Loucy (cell line): ENCODE measurements around the gene TRPM8.

Experiments
- H2AFZ ChIP-seq: fragments of 200-600 bp; sonication (generic); 2 replicates; pipeline ENCODE4 v1.6.0; 2016; ENCODE audit warnings: antibody characterized with exemption, mild to moderate bottlenecking, low read length, moderate library complexity
- H3F3A ChIP-seq: fragments of 200-600 bp; 2 replicates; pipeline ENCODE4 v1.6.0; 2016; ENCODE audit warnings: antibody characterized with exemption, low read depth, mild to moderate bottlenecking
- H3K27me3 ChIP-seq: fragments of 200-600 bp; sonication (generic); 2 replicates; pipeline ENCODE4 v1.6.1; 2014; ENCODE audit warnings: low read length, mild to moderate bottlenecking; ENCODE audit not compliant: insufficient read depth, poor library complexity, severe bottlenecking
- H3K36me3 ChIP-seq: fragments of 200-600 bp; sonication (generic); 2 replicates; pipeline ENCODE4 v1.6.1; 2016; ENCODE audit warnings: low read length; ENCODE audit not compliant: insufficient read depth
- H3K4me1 ChIP-seq: fragments of 200-600 bp; sonication (generic); 2 replicates; pipeline ENCODE4 v1.5.1; 2014; ENCODE audit warnings: low read length, mild to moderate bottlenecking; ENCODE audit not compliant: insufficient read depth, poor library complexity, severe bottlenecking
- H3K4me2 ChIP-seq: fragments of 200-600 bp; sonication (generic); 2 replicates; pipeline ENCODE4 v1.6.0; 2014; ENCODE audit warnings: antibody characterized with exemption, low read length, low read depth, mild to moderate bottlenecking; ENCODE audit not compliant: poor library complexity, severe bottlenecking
- H3K4me3 ChIP-seq: fragments of 200-600 bp; sonication (generic); 2 replicates; pipeline ENCODE4 v1.5.1; 2014; ENCODE audit warnings: low read length, mild to moderate bottlenecking, mixed read lengths; ENCODE audit not compliant: poor library complexity, severe bottlenecking
- H3K79me2 ChIP-seq: fragments of 200-600 bp; sonication (generic); 2 replicates; pipeline ENCODE4 v1.6.1; 2014; ENCODE audit warnings: low read length; ENCODE audit not compliant: insufficient read depth
- H3K9ac ChIP-seq: fragments of 200-600 bp; sonication (generic); 2 replicates; pipeline ENCODE4 v1.6.0; 2014; ENCODE audit warnings: mild to moderate bottlenecking, low read depth, low read length, moderate library complexity; ENCODE audit not compliant: poor library complexity, severe bottlenecking
- H3K9me2 ChIP-seq: fragments of 200-600 bp; sonication (generic); replicated peaks from 2 replicates; pipeline ENCODE4 v1.6.1; 2016; ENCODE audit warnings: low read depth, low read length, mixed read lengths
- H3K9me3 ChIP-seq: fragments of 200-600 bp; sonication (generic); 2 replicates; pipeline ENCODE4 v1.6.1; 2014; ENCODE audit warnings: mild to moderate bottlenecking, antibody characterized with exemption, low read length, low read depth; ENCODE audit not compliant: insufficient read depth
- H4K20me1 ChIP-seq: fragments of 200-600 bp; sonication (generic); 2 replicates; pipeline ENCODE4 v1.6.0; 2014; ENCODE audit warnings: antibody characterized with exemption, low read length, mild to moderate bottlenecking; ENCODE audit not compliant: insufficient read depth, poor library complexity, severe bottlenecking
- EZH2phosphoT487 ChIP-seq: fragments of 200-600 bp; IDR thresholded peaks from 2 replicates; pipeline ENCODE4 v1.6.1; 2018; ENCODE audit warnings: antibody characterized with exemption, mild to moderate bottlenecking, moderate library complexity, borderline replicate concordance
- TF ChIP-seq, protein P1 (sequence below): fragments of 200-600 bp; sonication (generic); conservative IDR thresholded peaks from 2 replicates; pipeline ENCODE4 v1.5.1; 2014; ENCODE audit warnings: mild to moderate bottlenecking, antibody characterized with exemption, low read length

The TRPM8 gene

DNA sequence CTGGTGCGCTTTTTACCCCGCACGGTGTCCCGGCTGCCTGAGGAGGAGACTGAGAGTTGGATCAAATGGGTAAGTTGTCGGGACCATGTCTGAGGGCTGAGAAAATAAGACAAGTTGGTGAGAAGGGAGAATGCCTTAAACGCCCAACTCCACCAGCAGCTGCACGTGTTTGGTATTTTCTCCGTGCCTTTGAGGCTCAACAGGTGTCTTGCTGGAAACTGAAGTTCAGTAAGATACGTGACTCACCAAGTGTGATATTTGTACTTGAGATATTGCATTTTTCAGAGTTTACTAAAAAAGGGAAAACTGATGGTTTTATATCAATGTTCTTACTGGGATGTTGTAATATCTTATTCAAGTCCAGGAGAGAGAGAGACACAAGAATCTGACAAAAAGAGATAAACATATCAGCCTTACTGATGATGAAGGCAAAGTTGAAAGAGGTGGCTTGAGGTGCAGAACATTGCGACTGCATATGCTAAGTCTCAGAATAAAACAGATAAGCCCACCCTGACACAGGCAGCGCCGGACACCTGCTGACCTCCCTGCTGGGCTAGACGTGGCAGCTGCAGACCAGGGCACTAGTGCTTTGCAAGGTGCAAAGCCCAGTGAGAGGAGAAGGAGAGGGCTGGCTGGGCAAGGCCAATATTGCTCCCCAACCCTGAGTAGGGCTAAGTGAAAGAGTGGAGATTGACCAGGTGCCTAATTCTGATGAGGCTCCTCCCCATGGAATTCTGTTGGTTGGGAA lies 33.1 kb downstream of the TRPM8 start:
- no peak overlapping the region for H3K4me3 ChIP-seq
- no peaks in the 10 kb centered on the region for H3K36me3 ChIP-seq
- no peak overlapping the region for H2AFZ ChIP-seq
- H3K9ac ChIP-seq: no peak overlapping the region
- H3F3A ChIP-seq: no peaks in the 10 kb centered on the region
- no peak overlapping the region for H3K4me2 ChIP-seq
- H3K9me3 ChIP-seq: no peaks in the 10 kb centered on the region
- no peaks in the 10 kb centered on the region for H3K79me2 ChIP-seq
- no peaks in the 10 kb centered on the region for H4K20me1 ChIP-seq
- H3K9me2 ChIP-seq: no peaks in the 10 kb centered on the region
- H3K27me3 ChIP-seq: no peaks in the 10 kb centered on the region
- no peaks in the 10 kb centered on the region for H3K4me1 ChIP-seq
- TF ChIP-seq, protein P1, sequence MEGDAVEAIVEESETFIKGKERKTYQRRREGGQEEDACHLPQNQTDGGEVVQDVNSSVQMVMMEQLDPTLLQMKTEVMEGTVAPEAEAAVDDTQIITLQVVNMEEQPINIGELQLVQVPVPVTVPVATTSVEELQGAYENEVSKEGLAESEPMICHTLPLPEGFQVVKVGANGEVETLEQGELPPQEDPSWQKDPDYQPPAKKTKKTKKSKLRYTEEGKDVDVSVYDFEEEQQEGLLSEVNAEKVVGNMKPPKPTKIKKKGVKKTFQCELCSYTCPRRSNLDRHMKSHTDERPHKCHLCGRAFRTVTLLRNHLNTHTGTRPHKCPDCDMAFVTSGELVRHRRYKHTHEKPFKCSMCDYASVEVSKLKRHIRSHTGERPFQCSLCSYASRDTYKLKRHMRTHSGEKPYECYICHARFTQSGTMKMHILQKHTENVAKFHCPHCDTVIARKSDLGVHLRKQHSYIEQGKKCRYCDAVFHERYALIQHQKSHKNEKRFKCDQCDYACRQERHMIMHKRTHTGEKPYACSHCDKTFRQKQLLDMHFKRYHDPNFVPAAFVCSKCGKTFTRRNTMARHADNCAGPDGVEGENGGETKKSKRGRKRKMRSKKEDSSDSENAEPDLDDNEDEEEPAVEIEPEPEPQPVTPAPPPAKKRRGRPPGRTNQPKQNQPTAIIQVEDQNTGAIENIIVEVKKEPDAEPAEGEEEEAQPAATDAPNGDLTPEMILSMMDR: no peak
- TF ChIP-seq EZH2phosphoT487: no peak

DNA sequence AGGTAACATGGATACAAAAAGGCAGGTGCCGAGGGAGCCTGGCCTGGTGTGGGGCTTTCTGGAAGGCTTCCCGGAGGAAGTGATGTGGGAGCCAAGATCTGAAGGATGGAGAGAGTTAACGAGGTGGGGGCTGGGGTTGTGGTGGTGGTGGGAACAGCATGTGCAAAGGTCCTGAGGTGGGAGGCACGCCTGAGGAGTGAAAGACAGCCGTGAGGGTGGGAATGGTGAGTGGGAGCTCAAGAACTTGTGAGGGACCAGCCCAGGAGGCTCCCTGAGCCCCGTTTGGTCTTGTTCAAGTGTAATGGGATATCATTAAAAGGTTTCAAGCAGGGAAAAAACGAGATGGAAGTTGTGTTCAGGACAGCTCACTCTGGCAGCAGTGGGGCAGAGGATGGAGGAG lies 35.2 kb downstream of the TRPM8 start:
- TF ChIP-seq, protein P1: no peak
- no peak for TF ChIP-seq EZH2phosphoT487
- Histone ChIP-seq H3K9me2 (no peaks in the 10 kb centered on the region), H3K4me3 (no peak overlapping the region), H3K36me3 (no peaks in the 10 kb centered on the region), H3K4me2 (no peak overlapping the region), H3K9me3 (no peaks in the 10 kb centered on the region), H4K20me1 (no peaks in the 10 kb centered on the region), H3K27me3 (no peaks in the 10 kb centered on the region), H3K79me2 (no peaks in the 10 kb centered on the region), H3F3A (no peaks in the 10 kb centered on the region), H2AFZ (no peak overlapping the region), H3K4me1 (no peaks in the 10 kb centered on the region), H3K9ac (no peak overlapping the region)

DNA sequence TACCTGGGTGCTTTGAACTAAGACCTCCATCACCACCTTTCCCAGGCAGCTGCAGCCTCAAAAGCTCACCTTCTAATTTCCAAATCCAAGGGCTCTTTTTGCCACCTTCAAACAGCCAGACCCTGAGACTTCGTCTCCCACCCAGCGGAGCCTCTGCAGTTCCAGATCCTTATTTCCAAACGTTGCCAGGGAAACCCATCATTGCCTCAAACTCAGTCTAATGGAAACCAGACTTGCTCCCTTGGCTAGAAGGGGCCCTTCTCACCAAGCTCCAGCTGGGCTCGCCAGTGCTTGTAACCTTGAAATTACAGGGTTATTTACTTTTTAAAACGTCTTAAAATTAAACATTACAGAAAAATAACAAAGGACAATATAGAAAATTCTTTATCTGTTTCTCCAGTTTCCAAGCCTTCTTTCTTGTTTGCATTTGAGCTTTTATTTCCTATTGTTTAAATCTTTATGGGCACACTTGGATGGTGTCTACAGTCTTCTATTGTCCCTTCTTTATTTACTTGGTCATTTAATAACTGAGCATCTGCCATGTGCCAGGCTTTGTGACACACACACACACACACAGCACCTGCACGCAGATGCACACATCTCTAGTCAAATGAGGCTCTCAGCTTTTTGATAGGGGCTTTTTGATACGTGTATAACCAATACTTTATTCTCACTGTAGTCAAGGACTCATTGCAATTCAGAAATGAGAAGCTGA lies 36.1 kb downstream of the TRPM8 start:
- TF ChIP-seq EZH2phosphoT487: no peak
- TF ChIP-seq, protein P1: no peak
- H3K9me2 ChIP-seq: no peaks in the 10 kb centered on the region
- no peaks in the 10 kb centered on the region for H3K9me3 ChIP-seq

More for the DNA sequence above, 36.1 kb downstream of the TRPM8 start:
- Histone ChIP-seq H3K79me2 (no peaks in the 10 kb centered on the region), H3K4me3 (no peak overlapping the region), H3K4me1 (no peaks in the 10 kb centered on the region), H3K27me3 (no peaks in the 10 kb centered on the region), H2AFZ (no peak overlapping the region), H3K9ac (no peak overlapping the region), H3K36me3 (no peaks in the 10 kb centered on the region), H3K4me2 (no peak overlapping the region), H4K20me1 (no peaks in the 10 kb centered on the region), H3F3A (no peaks in the 10 kb centered on the region)
